ENCODE measurements around the gene MS4A3. TPM values are rescaled to one million over a fixed set of nuclear protein-coding genes. Genes with fewer than 3 reads are reported as not detected.

Gene MS4A3, protein sequence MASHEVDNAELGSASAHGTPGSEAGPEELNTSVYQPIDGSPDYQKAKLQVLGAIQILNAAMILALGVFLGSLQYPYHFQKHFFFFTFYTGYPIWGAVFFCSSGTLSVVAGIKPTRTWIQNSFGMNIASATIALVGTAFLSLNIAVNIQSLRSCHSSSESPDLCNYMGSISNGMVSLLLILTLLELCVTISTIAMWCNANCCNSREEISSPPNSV
- total RNA-seq = not detected in 2 replicates

DNA sequence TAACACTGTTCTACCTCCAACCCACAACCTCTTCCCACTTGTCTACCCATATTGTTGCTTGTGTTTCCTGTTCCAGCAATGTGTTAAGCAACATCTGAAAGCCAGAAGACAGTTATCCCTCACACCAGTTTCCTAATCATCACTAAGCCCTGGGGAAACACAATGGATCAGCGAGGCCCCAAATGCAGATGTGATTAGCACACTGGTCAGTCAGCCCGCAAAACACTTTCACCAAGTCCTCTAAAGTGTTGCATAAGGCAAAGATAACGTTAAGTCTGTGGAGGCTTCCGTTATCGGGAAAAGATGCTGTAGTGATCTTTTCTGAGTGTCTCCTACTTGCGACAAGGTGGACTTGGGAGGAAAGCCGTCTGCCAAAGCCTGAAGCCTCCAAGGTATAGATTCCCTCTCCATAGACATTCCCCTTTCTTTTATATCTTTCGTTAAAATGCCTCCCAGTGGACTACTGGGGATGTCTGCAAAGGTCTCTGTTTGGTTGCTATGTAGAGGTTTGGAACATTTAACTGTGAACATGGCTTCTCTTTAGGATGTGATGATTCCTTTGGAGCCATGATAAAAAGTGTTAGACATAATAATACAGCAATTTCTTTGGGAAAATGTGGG lies at the start of gene MS4A3:
Gene MS4A3 (plus strand): TSS at position 317 of the 621 bp plus-strand sequence. CDS start 4,496 bp downstream, outside the sequence.

GRCh38 chr11:60016881-60017280 lies 39.6 kb upstream of the MS4A3 start, which contains the start of gene OOSP4B:
TSS of gene OOSP4B (plus strand) at chr11:60017181.

GRCh38 chr11:60040109-60040508 lies 16.4 kb upstream of the MS4A3 start, which contains the start of gene OOSP2:
TSS of gene OOSP2 (plus strand) at chr11:60040409. CDS start at chr11:60040460, 51 bp downstream.

DNA sequence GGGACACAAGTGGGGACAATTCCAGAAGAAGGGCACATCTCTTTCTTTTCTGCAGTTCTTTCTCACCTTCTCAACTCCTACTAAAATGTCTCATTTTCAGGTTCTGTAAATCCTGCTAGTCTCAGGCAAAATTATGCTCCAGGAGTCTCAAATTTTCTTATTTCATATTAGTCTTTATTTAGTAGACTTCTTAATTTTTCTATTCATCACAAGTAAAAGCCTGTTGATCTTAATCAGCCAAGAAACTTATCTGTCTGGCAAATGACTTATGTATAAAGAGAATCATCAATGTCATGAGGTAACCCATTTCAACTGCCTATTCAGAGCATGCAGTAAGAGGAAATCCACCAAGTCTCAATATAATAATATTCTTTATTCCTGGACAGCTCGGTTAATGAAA lies 31.9 kb downstream of the MS4A3 start, which contains the start of gene MS4A2:
Gene MS4A2 (plus strand): TSS at position 301 of the 400 bp plus-strand sequence. CDS start 102 bp downstream, outside the sequence.

Other genes with a start within 250 kb of the MS4A3 start
- gene MRPL16, start 245.9 kb upstream of the MS4A3 start, total RNA-seq = 57.1 and 71.9 TPM in 2 replicates
- not detected in 2 replicates for gene CBLIF, start 211.2 kb upstream of the MS4A3 start, total RNA-seq
- not detected in 2 replicates for gene TCN1, start 190.2 kb upstream of the MS4A3 start, total RNA-seq
- not detected in 2 replicates for gene OOSP3, start 177.9 kb upstream of the MS4A3 start, total RNA-seq
- not detected in 2 replicates for gene OOSP1, start 118.2 kb upstream of the MS4A3 start, total RNA-seq
- not detected in 2 replicates for gene OOSP4A, start 92.6 kb upstream of the MS4A3 start, total RNA-seq
- not detected in 2 replicates for gene OOSP4B, start 39.5 kb upstream of the MS4A3 start, total RNA-seq
- not detected in 2 replicates for gene OOSP2, start 16.3 kb upstream of the MS4A3 start, total RNA-seq
- gene MS4A2, start 32.0 kb downstream of the MS4A3 start, total RNA-seq = not detected in 2 replicates
- gene MS4A6A, start 126.4 kb downstream of the MS4A3 start, total RNA-seq = not detected in 2 replicates
- gene MS4A4E, start 186.5 kb downstream of the MS4A3 start, total RNA-seq = not detected in 2 replicates
- gene MS4A4A, start 224.0 kb downstream of the MS4A3 start, total RNA-seq = 10.5 TPM in 1 of 2 replicates, not detected in the other